ENCODE measurements around the gene NEB. TPM values are rescaled to one million over a fixed set of nuclear protein-coding genes. Genes with fewer than 3 reads are reported as not detected.

Gene NEB, protein sequence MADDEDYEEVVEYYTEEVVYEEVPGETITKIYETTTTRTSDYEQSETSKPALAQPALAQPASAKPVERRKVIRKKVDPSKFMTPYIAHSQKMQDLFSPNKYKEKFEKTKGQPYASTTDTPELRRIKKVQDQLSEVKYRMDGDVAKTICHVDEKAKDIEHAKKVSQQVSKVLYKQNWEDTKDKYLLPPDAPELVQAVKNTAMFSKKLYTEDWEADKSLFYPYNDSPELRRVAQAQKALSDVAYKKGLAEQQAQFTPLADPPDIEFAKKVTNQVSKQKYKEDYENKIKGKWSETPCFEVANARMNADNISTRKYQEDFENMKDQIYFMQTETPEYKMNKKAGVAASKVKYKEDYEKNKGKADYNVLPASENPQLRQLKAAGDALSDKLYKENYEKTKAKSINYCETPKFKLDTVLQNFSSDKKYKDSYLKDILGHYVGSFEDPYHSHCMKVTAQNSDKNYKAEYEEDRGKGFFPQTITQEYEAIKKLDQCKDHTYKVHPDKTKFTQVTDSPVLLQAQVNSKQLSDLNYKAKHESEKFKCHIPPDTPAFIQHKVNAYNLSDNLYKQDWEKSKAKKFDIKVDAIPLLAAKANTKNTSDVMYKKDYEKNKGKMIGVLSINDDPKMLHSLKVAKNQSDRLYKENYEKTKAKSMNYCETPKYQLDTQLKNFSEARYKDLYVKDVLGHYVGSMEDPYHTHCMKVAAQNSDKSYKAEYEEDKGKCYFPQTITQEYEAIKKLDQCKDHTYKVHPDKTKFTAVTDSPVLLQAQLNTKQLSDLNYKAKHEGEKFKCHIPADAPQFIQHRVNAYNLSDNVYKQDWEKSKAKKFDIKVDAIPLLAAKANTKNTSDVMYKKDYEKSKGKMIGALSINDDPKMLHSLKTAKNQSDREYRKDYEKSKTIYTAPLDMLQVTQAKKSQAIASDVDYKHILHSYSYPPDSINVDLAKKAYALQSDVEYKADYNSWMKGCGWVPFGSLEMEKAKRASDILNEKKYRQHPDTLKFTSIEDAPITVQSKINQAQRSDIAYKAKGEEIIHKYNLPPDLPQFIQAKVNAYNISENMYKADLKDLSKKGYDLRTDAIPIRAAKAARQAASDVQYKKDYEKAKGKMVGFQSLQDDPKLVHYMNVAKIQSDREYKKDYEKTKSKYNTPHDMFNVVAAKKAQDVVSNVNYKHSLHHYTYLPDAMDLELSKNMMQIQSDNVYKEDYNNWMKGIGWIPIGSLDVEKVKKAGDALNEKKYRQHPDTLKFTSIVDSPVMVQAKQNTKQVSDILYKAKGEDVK (N-terminal part only)
- polyA plus RNA-seq (0.38 and 2.9 TPM in 2 replicates), polyA minus RNA-seq (1.5 and 2.1 TPM in 2 replicates)

DNA sequence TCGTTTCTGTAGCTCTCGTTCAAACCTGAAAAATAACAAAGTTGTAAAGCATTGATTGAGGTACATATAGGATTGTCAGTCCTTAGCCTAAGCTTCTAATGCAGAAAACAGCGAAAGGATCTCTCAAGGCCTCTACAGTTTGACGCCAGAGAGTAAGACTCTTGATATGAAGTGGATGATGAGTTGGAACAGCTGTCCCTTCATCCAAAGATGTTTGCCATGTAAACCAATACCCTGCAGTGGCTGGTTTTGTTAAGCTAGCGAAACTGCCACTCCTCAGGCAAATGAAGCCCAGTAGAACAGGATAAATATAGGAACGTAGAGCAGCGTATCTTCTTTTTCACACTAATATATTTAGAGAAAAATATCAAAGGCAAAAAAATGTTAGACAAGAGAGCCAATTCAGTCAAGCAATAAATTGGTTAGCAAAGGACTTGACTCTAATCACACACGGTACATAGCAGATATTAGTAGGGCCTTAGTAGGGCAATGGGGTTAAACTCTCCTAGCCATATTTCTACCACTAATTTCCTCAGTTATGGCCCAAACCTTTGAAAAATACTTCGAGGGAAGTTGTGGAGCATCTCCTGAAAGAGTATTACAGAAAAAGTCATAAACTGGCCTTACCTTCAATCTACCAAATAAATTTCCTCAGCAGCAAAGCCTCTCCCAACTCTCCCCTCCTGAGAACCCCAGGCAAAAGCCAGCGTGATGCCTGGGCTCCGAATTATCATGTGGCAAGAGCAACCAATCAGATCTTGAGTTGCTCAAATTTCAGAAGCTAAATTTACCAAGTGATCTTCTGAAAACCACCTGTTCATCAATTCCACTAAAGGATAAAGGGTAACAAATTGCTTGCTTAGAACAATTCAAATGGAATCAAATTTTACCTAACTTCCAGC lies at the start of gene NEB:
TSS of gene NEB (minus strand) at position 706 of the 902 bp plus-strand sequence. CDS start 1,320 bp downstream, outside the sequence.
- H3K36me3 ChIP-seq (ENCODE audit: insufficient read depth, low read length), result no peaks in the 10 kb centered on the region
- TF ChIP-seq SMC3 (conservative IDR thresholded peaks at IDR 0.05; ENCODE audit: poor library complexity), result no peak
- TF ChIP-seq EP300 (conservative IDR thresholded peaks at IDR 0.05; ENCODE audit: poor library complexity, severe bottlenecking), result no peak
- no peak for TF ChIP-seq MXI1 (conservative IDR thresholded peaks at IDR 0.05; ENCODE audit: poor library complexity, severe bottlenecking)
- TF ChIP-seq, protein P1, sequence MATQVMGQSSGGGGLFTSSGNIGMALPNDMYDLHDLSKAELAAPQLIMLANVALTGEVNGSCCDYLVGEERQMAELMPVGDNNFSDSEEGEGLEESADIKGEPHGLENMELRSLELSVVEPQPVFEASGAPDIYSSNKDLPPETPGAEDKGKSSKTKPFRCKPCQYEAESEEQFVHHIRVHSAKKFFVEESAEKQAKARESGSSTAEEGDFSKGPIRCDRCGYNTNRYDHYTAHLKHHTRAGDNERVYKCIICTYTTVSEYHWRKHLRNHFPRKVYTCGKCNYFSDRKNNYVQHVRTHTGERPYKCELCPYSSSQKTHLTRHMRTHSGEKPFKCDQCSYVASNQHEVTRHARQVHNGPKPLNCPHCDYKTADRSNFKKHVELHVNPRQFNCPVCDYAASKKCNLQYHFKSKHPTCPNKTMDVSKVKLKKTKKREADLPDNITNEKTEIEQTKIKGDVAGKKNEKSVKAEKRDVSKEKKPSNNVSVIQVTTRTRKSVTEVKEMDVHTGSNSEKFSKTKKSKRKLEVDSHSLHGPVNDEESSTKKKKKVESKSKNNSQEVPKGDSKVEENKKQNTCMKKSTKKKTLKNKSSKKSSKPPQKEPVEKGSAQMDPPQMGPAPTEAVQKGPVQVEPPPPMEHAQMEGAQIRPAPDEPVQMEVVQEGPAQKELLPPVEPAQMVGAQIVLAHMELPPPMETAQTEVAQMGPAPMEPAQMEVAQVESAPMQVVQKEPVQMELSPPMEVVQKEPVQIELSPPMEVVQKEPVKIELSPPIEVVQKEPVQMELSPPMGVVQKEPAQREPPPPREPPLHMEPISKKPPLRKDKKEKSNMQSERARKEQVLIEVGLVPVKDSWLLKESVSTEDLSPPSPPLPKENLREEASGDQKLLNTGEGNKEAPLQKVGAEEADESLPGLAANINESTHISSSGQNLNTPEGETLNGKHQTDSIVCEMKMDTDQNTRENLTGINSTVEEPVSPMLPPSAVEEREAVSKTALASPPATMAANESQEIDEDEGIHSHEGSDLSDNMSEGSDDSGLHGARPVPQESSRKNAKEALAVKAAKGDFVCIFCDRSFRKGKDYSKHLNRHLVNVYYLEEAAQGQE (IDR thresholded peaks at IDR 0.05; ENCODE audit: borderline replicate concordance), result no peak
- H3K79me2 ChIP-seq (replicated peaks; ENCODE audit: insufficient read depth, low read length), result no peaks in the 10 kb centered on the region
- no peak within 1 kb of the TSS for H3K9ac ChIP-seq (ENCODE audit: low read length)
- H3K9me2 ChIP-seq (ENCODE audit: insufficient read depth, low read length), result no peaks in the 10 kb centered on the region
- no peak within 1 kb of the TSS for H3K4me2 ChIP-seq (ENCODE audit: low read length)
- H3K9me3 ChIP-seq (ENCODE audit: low read length), result no peaks in the 10 kb centered on the region
- H3K27me3 ChIP-seq (ENCODE audit: insufficient read depth, low read depth, low read length), result no peaks in the 10 kb centered on the region
- H3K27ac ChIP-seq (ENCODE audit: low read length), result no peak within 1 kb of the TSS
- no peak within 1 kb of the TSS for H3K4me3 ChIP-seq (ENCODE audit: low read length)
- no peaks in the 10 kb centered on the region for H4K20me1 ChIP-seq (ENCODE audit: insufficient read depth)
- H3F3A ChIP-seq (ENCODE audit: insufficient read depth, low read length, poor library complexity, severe bottlenecking), result no peaks in the 10 kb centered on the region
- no peak within 1 kb of the TSS for H2AFZ ChIP-seq (ENCODE audit: low read depth, low read length)

DNA sequence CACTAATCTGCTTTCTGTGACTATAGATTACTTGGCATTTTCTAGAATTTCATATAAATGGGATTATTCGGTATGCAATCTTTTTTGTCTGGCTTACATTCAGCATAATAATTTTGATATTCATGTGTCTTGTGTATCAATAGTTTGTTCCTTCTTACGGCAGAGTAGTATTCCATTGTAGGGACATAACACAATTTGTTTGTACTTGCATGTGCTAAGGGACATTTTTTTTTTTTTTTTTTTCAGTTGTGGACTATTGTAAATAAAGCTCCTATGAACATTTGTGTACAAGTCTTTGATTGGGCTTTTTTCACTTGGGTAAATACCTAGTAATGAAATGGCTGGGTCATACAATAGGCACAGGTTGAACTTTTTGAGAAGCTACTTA lies 48.9 kb upstream of the NEB start:
- no peak overlapping the region for H3K4me2 ChIP-seq (ENCODE audit: low read length)
- H3K36me3 ChIP-seq (ENCODE audit: insufficient read depth, low read length), result no peaks in the 10 kb centered on the region
- no peaks in the 10 kb centered on the region for H3K9me3 ChIP-seq (ENCODE audit: low read length)
- H3K27ac ChIP-seq (ENCODE audit: low read length), result no peak overlapping the region
- TF ChIP-seq MXI1 (conservative IDR thresholded peaks at IDR 0.05; ENCODE audit: poor library complexity, severe bottlenecking) (no peak), POLR2AphosphoS5 (IDR thresholded peaks at IDR 0.05) (no peak), TAF1 (IDR thresholded peaks at IDR 0.05; ENCODE audit: low read depth) (no peak), EZH2 (IDR thresholded peaks at IDR 0.05; ENCODE audit: borderline replicate concordance, insufficient read depth, low read length, poor library complexity, severe bottlenecking) (no peak), SMC3 (conservative IDR thresholded peaks at IDR 0.05; ENCODE audit: poor library complexity) (no peak), EP300 (conservative IDR thresholded peaks at IDR 0.05; ENCODE audit: poor library complexity, severe bottlenecking) (no peak), RAD21 (conservative IDR thresholded peaks at IDR 0.05) (no peak)
- TF ChIP-seq, protein P2, sequence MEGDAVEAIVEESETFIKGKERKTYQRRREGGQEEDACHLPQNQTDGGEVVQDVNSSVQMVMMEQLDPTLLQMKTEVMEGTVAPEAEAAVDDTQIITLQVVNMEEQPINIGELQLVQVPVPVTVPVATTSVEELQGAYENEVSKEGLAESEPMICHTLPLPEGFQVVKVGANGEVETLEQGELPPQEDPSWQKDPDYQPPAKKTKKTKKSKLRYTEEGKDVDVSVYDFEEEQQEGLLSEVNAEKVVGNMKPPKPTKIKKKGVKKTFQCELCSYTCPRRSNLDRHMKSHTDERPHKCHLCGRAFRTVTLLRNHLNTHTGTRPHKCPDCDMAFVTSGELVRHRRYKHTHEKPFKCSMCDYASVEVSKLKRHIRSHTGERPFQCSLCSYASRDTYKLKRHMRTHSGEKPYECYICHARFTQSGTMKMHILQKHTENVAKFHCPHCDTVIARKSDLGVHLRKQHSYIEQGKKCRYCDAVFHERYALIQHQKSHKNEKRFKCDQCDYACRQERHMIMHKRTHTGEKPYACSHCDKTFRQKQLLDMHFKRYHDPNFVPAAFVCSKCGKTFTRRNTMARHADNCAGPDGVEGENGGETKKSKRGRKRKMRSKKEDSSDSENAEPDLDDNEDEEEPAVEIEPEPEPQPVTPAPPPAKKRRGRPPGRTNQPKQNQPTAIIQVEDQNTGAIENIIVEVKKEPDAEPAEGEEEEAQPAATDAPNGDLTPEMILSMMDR (IDR thresholded peaks at IDR 0.05; ENCODE audit: poor library complexity, severe bottlenecking), result no peak
- TF ChIP-seq, protein P1 (IDR thresholded peaks at IDR 0.05; ENCODE audit: borderline replicate concordance), result no peak
- no peaks in the 10 kb centered on the region for H3F3A ChIP-seq (ENCODE audit: insufficient read depth, low read length, poor library complexity, severe bottlenecking)
- no peak overlapping the region for H3K4me3 ChIP-seq (ENCODE audit: low read length)
- H2AFZ ChIP-seq (ENCODE audit: low read depth, low read length), result no peak overlapping the region
- no peaks in the 10 kb centered on the region for H3K79me2 ChIP-seq (replicated peaks; ENCODE audit: insufficient read depth, low read length)
- H3K27me3 ChIP-seq (ENCODE audit: insufficient read depth, low read depth, low read length), result no peaks in the 10 kb centered on the region
- H4K20me1 ChIP-seq (ENCODE audit: insufficient read depth), result no peaks in the 10 kb centered on the region
- no peaks in the 10 kb centered on the region for H3K9me2 ChIP-seq (ENCODE audit: insufficient read depth, low read length)
- H3K9ac ChIP-seq (ENCODE audit: low read length), result no peak overlapping the region
